ENCODE results near the gene GALNT18. TPM values are rescaled to one million over a fixed set of nuclear protein-coding genes. Genes with fewer than 3 reads are reported as not detected.

Gene GALNT18
- total RNA-seq, 1 experiment from 2014 or later = 0.18 TPM

DNA sequence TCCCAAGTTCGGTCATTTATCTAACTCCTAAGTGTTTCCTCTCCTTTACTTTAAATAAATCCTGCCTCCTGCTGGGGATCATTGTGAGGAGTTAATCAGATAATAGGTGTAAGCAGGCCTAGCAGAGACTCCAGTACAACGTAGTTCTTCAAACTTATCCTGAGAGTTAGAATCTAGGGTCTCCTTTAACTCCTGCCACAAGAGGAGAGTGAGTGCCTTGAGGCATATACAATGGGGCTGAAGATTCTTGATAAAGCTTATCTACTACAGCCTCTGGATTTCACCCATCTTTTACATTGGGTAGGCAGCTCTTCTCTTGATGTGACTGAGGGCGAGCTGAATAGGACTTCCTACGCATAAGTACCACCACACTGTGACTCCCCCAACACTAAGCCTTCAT lies 3.1 kb upstream of the GALNT18 start:
- DNase-seq (ENCODE audit: low spot score) = no peak

DNA sequence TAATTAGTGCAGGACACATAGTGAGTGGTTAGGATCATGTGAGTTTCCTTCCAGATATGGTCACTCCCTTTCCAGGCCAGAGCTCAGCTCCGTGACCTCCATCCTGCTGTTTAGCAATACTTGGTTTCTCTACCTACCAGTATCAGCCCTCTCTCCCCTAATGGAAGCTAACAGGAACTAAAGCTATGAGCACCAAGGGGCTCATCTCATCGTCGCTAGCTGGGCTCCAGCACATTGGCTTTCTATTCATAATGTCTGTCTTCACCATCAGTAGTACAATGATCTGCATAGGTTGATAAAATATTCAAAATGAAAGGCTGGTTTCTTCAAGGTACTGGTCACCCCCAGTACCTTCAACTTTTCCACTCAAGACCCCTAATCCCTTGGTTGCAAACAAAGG lies 2.4 kb upstream of the GALNT18 start:
- DNase-seq (ENCODE audit: low spot score) = no peak

DNA sequence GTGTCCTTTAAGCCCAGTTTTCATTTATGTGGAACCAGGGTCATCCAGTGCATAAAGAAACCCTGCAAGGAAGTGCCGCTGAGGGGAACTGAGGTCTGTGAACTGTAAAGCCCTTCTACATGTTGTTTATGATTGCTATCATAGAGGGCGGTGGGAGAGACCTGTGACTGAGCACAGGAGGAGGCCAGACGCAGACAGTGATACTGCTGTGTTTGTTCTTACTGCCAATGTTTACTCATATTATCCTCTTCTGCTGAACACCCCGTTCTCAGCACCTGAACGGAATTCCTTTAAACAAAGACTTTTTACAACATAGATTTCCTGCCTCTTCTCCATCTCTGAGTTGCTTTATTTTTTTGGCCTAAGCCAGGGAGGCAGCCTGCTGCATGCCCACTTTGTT lies 967 bp upstream of the GALNT18 start:
- DNase-seq (ENCODE audit: low spot score) = no peak

DNA sequence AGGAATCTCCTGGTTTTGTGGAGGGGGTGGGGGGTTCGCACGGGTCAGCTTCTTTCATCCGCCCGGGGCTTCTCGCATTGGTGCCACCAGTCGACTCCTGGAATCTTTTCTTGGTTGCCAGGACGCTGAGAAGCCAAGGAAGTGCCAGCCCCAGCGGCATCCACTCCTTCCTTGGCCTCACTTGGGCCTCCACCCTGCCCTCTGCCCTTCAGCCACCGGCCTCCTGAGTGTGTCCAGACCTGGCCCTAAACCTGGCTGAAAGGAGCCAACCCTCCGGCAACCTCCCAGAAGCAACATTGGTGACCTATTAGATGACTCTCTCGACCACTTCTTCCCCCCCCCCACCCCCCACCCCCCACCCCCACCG lies 518 bp upstream of the GALNT18 start:
- no peak for DNase-seq (ENCODE audit: low spot score)

DNA sequence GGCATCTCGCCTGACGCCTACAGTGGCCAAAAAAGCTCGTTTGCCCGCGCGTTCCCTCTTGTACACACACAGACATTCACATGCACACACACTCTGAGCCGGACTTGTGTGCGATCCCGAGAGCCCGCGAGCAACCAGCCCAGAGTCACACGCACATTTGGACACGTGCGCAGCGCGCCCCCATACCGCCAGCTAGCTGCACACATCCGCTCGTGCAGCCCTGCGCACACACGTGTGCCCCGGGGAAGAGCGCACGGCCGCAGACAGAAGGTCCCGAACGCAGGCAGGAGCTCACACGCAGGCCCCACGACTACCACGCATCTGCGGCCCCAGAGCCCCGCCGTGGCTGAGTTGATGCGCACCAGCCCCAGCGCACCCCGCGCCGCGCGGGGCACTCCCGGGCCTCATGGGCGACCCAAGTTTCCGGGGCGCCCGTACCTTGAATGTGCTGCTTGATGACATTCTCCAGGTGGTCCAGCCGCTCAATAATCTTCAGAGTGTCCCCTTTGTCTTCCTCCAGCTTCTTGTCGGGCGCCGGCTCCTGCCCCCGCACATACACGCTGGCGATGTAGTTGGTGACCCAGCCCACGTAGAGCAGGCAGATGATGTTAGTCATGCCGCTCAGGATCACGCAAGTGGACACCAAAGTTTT lies 758 bp downstream of the GALNT18 start:
- no peak for DNase-seq (ENCODE audit: low spot score)

DNA sequence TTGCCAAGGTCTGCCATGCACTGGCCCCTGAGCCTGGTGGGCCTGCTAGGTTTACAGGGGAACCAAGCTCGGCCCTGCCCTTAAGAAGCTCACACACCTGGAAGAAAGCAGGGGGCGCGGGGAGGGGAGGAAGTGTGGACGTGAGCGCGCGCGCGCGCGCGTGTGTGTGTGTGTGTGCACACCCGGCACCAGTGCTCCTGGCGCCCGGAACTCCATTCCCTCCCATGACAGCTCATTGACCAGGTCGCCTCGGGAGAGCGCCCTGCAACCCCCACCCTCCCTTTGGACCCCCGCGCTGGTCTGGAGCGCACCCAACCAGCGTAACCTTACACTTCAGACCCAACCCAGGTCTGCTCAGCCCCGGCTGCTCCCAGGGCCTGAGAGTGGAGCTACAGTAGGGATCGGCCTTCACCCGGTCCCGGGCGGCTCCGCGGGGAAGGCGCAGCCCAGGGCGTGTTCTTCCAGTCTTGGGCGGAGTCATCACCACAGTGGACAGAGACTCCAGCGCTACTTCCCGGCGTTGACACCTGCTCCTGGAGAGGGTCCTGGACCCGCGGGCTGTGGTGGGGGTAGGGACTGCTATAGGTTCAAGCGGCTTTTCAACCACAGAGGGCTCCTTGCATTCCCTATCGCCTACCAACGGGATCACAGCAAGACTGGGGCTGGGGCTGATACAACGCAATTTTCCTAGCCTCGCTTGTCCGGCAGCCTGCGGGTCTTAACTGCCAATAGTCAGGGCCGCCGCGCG lies 1.5 kb downstream of the GALNT18 start:
- peak; percentile 21 for DNase-seq (ENCODE audit: low spot score)

DNA sequence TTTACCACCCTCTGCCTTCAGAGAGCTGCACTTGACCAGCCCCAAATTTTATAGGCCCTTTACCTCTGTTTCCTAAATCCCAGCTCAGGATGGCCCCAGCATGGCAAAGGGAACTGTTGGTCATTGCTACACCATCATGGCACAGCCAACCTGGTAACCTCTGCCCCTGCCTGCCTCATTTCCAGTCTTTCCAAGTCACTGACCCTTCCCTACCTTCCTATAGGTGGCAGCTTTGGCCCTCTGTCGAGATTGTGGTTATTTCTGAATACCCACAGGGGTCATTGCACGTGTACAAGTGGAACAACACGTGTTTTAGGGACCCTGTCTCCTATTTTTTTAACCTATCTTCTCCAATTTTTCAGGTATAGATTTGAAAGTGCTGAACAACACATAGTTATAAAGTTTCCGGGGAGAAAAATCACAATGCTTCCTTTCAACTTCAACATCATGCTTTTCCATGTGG lies 2.8 kb downstream of the GALNT18 start:
- DNase-seq (ENCODE audit: low spot score) = no peak

DNA sequence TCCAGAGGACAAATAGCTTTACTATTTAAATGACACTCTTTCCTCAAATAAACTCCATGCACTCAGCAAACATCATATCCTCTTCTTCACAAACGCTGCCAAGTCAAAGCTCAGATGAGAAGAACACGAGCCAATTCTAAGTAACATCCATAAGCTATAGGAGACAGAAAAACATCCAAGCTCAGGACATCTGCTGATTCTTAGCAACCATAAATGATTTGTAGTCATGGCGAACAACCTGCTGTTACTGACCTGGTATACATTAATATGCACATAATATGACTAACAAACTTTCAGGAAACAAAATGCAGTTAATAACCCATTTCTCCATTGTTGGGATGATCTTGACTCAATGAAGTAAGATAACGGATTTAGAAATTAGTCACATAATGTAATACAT lies 6.7 kb downstream of the GALNT18 start:
- no peak for DNase-seq (ENCODE audit: low spot score)

DNA sequence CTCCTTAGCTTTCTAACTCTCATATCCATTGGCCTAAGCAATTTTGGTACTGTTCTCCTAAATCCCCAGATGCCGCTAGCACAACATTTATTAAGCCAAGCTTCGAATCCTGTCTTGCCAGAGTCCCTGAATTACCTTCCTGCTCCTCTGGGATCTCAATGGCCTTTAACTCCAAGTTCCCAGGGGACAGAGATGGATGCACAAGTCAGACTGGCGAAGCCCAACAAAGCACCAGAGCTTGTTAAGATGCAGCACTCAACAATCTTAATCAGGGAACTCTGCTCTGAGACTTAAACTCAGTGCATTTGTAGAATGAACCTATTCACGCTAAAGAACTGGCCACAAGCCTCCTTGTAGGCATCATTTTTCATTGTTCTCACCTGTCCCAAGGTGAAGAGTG lies 9.4 kb downstream of the GALNT18 start:
- no peak for DNase-seq (ENCODE audit: low spot score)

DNA sequence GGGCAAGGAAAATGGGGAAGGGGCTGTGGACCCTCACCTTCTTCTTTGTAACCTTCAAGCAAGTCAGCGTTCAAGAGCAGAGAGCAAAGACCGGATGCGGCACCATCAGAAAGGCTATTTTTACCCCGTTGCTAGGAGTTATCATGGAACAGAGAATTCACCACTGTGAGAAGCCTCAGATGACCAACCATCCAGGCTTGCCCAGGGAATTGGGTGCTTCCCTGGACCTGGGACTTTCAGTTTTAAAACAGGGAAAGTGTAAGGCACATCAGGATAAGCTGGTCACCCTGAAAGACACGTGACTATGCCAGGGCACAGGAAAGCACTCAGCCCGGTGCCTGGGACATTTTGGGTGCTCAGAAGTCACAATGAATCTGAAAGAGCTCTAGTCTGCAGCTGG lies 10.4 kb downstream of the GALNT18 start:
- no peak for DNase-seq (ENCODE audit: low spot score)

DNA sequence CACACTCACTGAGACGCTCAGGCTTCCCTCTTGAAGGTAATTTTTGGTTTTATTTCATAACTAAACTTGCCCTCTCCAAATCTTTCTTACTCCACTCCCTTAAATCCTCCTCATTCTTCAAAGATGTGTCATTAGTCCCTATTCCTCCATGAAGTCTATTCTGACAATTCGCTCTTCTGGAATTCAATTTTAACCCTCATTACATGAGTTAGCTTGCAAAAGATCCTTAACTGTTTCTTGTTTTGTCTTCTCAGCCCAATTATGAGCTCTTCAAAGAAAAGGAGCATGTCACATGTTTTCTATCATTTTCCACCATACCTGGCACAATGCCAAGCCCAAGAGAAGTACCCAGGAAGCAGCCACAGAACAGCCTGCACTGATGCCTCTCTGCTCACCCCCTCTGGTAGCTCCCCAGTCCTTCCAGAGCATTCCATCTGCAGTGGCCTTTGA lies 13.0 kb downstream of the GALNT18 start:
- no peak for DNase-seq (ENCODE audit: low spot score)

DNA sequence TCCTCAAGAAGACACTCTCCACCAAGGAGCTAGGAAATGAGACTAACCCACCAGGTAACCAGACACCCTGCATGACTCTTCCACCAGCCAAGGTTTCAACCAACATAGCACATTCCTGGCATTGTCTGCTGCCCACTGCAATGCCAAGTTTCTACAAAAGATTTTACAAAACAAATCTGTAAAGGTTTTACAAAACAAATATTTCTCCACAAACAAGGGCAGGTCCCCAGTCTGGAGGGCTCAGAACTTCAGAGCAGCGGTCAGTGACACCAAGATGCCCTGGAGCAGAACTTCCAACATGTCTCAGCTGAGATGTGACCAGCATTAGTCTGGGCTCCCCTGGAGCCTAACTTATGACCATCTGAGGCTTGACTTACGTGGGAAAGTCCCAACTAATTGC lies 14.0 kb downstream of the GALNT18 start:
- DNase-seq (ENCODE audit: low spot score) = no peak

DNA sequence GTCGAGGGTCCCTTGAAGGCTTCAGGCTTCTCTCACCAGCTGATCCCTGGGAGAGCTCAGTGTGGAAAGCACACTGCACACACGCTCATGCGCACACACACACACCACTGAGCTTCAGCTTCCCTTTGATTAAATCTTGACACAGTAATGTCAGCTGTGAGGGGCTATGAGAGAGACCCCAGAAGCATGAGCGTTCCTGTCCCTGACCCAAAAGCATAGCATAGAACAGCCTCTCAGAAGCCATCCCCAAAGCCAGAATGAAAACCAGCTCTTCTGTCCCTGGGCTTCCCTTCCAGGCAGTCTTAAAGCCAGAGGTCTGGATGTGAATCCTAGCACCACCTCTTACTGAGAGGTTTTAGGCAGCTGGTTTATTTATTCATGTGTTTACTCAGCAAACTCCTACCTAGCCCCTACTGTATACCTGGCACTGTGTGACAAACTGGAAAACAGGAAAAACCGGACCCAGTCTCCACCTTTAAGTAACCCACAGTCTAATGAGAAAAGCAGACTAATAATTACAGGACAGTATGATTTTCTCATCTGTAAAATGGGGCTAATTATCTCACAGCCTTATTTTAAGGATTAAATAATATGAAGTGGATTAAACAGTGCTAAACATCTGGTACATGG lies 15.9 kb downstream of the GALNT18 start:
- no peak for DNase-seq (ENCODE audit: low spot score)

DNA sequence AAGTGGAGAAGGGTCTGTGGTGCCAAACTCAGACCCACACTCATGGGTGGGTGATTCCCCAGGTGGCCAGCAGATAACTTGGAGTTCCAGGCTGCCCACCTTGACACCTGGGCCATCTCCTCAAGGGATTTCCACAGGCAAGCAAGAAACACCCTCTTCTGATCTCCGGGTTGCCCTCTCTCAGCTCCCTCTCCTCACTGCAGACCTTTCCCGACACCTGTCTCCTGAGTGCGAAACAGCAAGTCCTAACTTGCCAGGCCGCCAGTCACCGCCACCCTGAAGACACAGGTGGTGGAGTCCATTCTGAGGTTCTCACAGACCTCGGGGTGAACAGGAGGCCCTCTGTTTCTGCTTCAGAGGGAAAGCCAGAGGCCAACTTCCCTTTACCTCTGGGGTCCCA lies 16.6 kb downstream of the GALNT18 start:
- no peak for DNase-seq (ENCODE audit: low spot score)

DNA sequence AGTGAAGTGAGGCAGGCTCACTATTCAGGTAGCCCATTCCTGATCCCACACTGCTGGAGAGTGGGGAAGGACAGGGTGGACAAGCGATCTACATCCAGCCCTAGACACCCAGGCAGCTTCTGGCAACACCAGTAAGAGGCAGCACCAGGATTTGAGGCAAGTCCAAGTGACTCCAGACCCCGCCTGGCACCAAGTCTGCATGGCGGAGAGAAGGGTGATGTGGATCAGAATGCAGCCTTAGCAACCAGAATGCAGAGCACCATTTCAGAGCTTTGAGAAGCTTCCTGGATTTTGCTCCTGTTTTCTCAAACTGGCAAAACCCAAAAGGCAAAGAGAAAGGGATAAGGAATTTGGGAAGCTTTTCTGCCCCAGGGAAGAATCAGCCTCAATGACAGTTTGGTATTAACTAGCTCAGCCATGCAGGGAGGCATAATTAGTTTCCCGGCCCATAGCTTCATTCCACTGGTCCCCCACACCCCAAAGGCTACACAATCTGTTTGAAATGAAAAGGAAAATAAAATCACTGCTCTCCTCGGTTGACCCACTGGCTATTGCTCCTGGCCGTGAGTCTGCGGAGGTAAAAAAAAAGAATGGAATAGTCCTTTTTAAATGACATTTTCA lies 17.3 kb downstream of the GALNT18 start:
- no peak for DNase-seq (ENCODE audit: low spot score)

DNA sequence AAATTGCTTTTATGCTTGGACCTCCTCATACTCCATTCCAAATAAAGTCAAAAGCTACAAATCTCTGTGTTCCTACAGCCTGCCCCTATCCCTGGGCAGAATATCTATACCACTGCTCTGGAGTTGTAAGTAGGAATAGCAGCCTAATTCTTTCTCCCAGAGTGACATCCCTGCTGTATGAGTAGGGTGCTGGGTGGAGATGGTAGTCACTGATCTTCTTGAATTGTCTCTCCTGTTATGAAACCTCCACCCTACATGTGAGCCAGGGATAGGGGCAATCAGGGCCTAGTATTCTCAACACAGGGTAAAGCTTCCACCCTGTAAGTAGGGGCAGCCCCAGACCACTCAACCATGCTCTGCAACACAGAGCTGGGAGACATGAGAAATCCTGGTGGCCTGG lies 19.8 kb downstream of the GALNT18 start:
- no peak for DNase-seq (ENCODE audit: low spot score)

DNA sequence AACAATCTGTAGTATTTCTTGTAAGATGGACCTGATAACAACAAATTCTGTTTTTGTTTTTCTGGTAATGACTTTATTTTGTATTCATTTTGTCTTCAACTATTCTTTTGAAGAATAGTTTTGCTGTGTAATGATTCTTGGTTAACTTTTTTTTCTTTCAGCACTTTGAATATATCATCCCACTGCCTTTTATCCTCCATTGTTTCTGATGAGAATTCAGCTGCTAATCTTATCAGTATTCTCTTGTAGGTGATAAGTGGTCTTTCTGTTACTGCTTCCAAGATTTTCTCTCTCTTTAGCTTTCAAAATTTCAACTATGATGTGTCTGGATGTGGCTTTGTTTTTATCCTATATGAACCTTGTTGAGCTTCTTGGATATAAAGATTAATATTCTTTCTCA lies 21.5 kb downstream of the GALNT18 start:
- no peak for DNase-seq (ENCODE audit: low spot score)

DNA sequence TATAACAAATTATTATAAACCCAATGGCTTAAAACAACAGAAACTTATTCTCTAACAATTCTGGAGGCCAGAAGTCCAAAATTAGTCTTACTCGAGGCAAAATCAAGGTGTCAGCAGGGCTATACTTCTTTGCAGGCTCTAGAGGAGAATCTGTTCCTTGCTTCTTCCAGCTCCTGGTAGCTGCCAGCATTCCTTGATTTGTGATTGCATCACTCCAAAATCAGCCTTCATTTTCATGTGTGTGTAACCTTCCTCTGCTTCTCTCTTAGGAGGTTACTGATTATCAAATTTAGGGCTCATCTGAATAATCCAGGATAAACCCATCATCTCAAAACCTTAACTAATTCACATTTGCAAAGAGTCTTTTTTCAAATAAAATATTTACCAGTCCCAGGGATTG lies 23.6 kb downstream of the GALNT18 start:
- DNase-seq (ENCODE audit: low spot score) = no peak

DNA sequence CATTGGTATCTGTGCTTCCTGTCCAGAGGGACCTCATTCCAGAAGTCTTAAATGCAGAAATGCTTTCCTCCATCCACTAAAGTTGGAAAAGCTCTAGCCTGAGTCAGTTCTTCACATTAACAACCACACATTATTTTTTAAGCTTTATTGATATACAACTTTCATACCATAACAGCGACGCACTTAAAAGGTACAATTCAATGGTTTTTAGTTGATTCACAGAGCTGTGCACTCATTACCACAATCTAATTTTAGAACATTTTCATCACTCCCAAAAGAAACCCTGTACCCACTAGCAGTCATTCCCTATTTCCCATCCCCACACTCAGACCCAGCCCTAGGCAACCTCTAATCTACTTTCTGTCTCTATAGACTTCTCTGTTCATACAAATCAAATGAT lies 27.6 kb downstream of the GALNT18 start:
- DNase-seq (ENCODE audit: low spot score) = no peak

DNA sequence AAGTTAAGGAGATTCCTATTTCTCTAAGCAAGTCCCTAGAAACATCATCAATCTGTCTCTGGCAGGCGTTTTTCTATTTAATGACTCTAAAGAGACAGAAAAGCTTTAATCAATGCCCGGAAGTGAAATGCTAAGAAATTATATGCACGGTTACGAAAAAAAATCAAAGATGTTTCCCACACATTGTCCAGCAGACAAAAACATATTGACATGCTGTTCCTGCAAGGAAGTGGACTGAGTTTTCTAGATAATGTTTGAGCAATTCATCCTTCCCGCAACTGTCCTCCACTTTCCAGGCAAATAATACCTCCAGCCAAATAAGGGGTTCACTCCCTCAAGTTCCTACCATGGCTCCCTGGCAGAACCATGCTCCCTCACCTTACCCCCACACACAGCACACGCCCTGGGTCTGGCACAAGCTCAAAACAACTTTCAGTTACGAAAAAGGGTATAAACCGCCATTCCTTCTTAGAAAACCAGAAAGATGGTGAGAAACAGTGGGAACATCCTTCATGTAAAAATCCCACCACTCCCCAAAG lies 29.6 kb downstream of the GALNT18 start:
- no peak for DNase-seq (ENCODE audit: low spot score)

DNA sequence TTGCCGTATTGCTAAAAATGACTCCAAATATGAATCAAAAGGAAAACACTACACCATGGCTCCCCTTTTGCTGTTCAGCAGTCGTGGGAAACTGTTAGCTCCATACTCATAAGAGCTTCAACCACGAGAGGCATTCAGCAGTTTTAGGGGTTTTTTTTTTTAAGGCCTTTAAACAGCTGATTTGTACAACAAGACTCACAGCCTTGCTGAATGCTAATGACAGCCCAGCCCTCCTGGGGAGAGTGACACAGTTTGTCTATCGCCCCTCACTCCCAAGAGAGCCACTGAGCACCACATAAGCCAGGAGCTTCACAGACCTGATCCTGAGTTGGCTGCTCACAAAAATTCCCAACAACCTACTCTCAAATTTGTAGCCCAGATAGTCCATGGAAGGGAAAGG lies 32.4 kb downstream of the GALNT18 start:
- no peak for DNase-seq (ENCODE audit: low spot score)

DNA sequence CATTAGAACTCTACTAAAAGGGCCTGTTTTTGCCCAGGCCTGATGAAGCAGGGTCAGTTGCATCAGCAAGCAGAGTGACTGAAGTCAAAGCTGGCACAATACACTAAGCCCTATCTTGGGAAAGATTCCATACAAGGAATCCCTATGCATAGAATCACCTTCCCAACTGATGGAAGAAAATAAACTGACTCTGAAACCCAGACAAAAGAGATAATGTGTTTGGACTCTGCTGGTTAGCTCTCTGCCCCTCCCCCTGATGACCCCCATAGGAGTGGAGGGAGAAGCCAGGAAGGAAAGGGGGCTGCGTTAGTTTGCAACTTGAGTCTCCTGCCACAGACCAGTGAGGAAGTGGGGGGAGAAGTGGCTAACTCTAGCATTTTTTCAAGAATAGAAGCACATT lies 32.9 kb downstream of the GALNT18 start:
- DNase-seq (ENCODE audit: low spot score) = no peak
